ENCODE data around the gene VEGFC.

VEGFC gene

DNA sequence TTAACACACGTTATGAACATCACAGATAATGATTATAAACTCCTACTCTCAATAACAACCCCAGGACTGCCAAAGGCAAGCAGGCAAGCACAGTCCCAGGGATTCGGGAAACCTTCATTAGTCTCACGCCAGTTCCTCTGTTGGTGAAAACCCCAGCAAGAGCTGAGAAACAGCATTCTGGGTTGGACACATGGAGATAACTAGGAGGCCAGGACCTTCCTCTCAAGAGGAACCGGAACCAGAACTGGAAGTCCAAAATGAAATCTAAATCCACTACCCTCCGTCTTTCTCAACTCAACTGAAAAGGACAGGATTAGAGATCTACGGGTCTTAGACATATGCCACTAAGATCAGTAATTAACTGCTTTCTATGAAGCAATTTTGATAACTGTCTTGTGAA lies 3.8 kb downstream of the VEGFC start:
- Mint-ChIP-seq H3K4me1 (peaks cover 7% of the 10 kb centered on the region), H3K9me3 (no peaks in the 10 kb centered on the region), H3K4me3 (no peak overlapping the region), H3K27me3 (ENCODE audit: low read depth, poor library complexity) (peaks cover 37% of the 10 kb centered on the region), H3K36me3 (ENCODE audit: low read depth) (no peaks in the 10 kb centered on the region), H3K27ac (no peak overlapping the region)
- no peak for DNase-seq
- TF ChIP-seq, protein P1, sequence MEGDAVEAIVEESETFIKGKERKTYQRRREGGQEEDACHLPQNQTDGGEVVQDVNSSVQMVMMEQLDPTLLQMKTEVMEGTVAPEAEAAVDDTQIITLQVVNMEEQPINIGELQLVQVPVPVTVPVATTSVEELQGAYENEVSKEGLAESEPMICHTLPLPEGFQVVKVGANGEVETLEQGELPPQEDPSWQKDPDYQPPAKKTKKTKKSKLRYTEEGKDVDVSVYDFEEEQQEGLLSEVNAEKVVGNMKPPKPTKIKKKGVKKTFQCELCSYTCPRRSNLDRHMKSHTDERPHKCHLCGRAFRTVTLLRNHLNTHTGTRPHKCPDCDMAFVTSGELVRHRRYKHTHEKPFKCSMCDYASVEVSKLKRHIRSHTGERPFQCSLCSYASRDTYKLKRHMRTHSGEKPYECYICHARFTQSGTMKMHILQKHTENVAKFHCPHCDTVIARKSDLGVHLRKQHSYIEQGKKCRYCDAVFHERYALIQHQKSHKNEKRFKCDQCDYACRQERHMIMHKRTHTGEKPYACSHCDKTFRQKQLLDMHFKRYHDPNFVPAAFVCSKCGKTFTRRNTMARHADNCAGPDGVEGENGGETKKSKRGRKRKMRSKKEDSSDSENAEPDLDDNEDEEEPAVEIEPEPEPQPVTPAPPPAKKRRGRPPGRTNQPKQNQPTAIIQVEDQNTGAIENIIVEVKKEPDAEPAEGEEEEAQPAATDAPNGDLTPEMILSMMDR (IDR thresholded peaks at IDR 0.05) = no peak

DNA sequence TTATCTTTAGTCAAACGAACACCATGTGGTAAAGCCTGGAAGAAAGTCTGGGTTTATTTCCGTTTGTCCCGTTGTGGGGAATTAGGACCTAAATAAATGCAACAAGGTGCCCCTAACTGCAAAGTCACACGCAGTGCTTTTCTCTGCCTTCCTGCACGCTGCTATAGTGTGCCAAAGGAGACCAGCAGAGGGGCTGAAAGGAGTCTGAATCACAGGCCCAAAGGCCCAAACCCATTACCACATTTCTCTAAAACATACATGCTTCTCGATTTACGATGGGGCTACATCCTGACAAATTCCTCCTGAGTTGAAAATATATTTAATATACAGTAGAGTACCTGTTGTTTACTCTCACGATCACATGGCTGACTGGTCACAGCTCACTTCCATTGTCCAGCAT lies 4.5 kb downstream of the VEGFC start:
- Mint-ChIP-seq H3K36me3 (ENCODE audit: low read depth) (no peaks in the 10 kb centered on the region), H3K4me1 (peaks cover 8% of the 10 kb centered on the region), H3K4me3 (no peak overlapping the region), H3K27ac (no peak overlapping the region), H3K27me3 (ENCODE audit: low read depth, poor library complexity) (peaks cover 30% of the 10 kb centered on the region), H3K9me3 (no peaks in the 10 kb centered on the region)
- TF ChIP-seq, protein P1 (IDR thresholded peaks at IDR 0.05) = no peak
- no peak for DNase-seq

DNA sequence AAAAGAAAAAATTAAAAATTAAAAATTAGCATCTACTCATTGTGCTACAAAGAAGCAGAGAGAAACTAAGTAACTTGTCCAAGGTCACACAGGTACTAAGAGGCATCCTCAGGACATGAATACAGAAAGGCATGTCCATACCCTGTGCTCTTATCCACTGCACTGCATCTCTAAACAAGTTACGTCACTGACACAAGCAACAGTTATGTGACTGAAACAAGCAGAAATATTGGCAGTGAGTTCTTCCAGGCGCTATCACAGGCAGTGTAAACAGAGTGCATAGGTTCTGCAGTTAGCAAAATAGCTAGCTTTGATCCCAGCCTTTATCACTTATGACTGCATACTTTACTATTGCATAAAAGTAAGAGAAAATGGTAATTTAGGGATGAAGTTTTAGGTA lies 7.9 kb downstream of the VEGFC start:
- H3K36me3 Mint-ChIP-seq (ENCODE audit: low read depth) = no peaks in the 10 kb centered on the region
- no peak overlapping the region for H3K27ac Mint-ChIP-seq

DNA sequence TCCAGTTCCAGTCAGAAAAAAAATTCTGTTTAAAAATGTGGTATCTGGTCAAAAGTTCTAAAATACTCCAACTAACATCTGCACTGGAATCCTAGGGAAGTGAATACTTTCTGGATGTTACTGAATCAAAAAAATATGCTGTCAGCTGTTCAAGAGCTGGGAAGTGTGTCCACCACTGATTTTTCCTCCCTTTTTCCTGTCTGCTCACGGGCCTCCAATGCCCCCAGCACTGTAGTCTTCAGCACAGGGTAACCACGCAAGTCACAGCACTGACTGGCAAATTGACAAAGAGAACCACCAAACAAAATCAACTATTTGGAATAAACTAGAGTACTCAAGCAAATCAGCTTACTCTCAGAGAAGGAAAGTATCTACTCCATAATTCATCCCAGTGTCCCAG lies 9.9 kb downstream of the VEGFC start:
- TF ChIP-seq, protein P1 (IDR thresholded peaks at IDR 0.05) = no peak
- Mint-ChIP-seq H3K9me3 (no peaks in the 10 kb centered on the region), H3K36me3 (ENCODE audit: low read depth) (no peaks in the 10 kb centered on the region), H3K27me3 (ENCODE audit: low read depth, poor library complexity) (peaks cover 3% of the 10 kb centered on the region), H3K27ac (no peak overlapping the region), H3K4me3 (no peak overlapping the region), H3K4me1 (peaks cover 32% of the 10 kb centered on the region)
- no peak for DNase-seq

More for the DNA sequence above, 7.9 kb downstream of the VEGFC start:
- peaks cover 7% of the 10 kb centered on the region for H3K27me3 Mint-ChIP-seq (ENCODE audit: low read depth, poor library complexity)
- TF ChIP-seq, protein P1 (IDR thresholded peaks at IDR 0.05) = no peak
- H3K4me3 Mint-ChIP-seq = no peak overlapping the region
- no peaks in the 10 kb centered on the region for H3K9me3 Mint-ChIP-seq
- no peak for DNase-seq
- peaks cover 24% of the 10 kb centered on the region for H3K4me1 Mint-ChIP-seq

DNA sequence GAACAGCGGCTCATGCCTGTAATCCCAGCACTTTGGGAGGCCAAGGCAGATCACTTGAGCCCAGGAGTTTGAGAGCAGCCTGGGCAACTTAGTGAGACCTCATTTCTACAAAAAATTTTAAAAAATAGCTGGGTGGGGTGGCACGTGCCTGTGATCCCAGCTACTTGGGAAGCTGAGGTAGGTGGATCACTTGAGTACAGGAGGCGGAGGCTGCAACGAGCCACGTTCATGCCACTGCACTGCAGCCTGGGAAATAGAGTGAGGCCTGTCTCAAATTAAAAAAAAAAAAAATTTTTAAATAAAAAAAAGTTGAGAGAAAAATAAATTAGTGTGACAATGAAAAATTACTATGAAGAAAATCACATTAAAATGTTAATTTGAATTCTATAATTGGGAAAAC lies 10.5 kb downstream of the VEGFC start:
- Mint-ChIP-seq H3K27ac (no peak overlapping the region), H3K4me1 (peaks cover 32% of the 10 kb centered on the region), H3K4me3 (no peak overlapping the region), H3K27me3 (ENCODE audit: low read depth, poor library complexity) (peaks cover 3% of the 10 kb centered on the region), H3K9me3 (no peaks in the 10 kb centered on the region), H3K36me3 (ENCODE audit: low read depth) (no peaks in the 10 kb centered on the region)
- TF ChIP-seq, protein P1 (IDR thresholded peaks at IDR 0.05) = no peak
- no peak for DNase-seq

DNA sequence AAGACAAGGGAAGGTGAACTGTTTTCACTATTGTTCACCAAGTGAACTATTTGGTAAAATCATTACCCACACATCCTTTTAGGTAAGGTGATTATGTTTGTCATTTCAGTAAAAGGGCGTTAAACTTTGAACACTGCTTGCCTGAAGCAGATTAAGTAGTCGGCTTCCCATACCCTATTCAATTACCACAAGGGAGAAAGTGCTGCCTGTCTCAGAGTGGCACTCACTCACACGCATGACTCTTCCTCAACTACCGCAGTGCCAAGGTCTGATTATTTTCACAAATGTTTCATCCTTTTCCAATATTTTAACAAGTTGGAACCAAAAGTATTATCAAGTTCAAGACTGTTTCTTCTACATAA lies 11.0 kb downstream of the VEGFC start:
- Mint-ChIP-seq H3K36me3 (ENCODE audit: low read depth) (no peaks in the 10 kb centered on the region), H3K4me1 (peaks cover 32% of the 10 kb centered on the region), H3K9me3 (no peaks in the 10 kb centered on the region), H3K27ac (peak overlapping the region; percentile 11), H3K27me3 (ENCODE audit: low read depth, poor library complexity) (peaks cover 3% of the 10 kb centered on the region), H3K4me3 (no peak overlapping the region)
- TF ChIP-seq, protein P1 (IDR thresholded peaks at IDR 0.05) = no peak
- DNase-seq = no peak
